CD4-positive, alpha-beta T cell treated with Interleukin-6 at 100 ng/mL for 8 hours (primary cell): ENCODE results near the gene SCN10A.

Experiments used
- DNase-seq: peaks from one replicate; pipeline ENCODE4 v3.0.0-alpha.2; 2020; ENCODE audit warnings: mixed read lengths, low spot score

Gene SCN10A

DNA sequence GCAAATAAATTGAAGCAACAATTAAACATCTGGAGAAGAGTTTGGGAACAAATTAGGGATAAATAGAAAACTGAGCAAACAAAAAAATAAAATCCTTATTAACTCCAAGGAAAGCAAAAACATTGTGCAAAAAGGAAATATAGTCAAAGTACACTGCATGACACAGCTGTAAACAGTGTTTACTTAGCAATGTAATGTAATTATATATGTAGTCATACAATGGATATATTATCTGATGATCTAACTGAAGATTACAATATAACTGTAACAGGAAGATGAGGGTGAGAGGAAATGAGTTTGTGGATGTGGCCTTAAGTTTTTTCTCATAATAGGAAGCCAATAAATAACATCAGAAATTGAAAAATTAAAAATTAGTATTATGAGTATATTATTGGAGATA lies 42.5 kb downstream of the SCN10A start:
- DNase-seq, result no peak

DNA sequence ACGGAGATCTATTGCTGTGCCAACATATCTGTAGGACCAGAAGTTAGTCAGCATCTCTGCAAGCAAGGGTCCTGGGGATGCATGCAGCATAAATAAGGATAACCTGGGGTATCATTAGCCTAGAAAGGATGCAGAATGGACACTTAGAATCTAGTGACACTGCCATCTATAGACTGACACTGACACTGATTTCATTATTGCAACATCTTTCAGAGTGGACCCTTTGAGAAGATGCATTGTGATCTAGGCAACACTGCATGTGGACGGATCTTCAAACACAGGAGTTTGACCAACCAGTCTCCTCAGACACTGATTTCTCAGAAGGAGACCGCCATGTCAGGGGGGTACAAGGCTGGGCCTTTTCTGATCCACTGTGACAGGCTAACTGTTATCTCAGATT lies 52.4 kb downstream of the SCN10A start:
- DNase-seq, result no peak

DNA sequence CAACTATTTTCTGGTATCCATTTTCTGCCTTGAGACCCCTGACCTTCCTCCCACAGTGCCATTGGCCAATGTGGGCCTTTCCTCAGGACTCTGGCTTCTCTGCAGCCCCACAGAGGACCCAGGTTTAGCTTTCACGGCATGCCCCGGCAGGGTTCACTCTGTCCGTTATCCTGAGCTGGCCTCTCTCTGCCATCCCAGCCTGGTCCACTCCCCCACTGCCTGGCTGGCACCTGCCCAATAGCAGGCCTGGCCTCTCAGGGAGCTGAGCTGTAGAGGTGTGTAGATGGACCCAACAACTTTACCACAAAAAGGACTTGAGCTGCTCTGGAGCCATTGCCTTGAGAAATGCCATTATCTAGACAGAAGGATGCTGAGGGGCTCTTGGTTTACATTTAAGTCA lies 57.5 kb downstream of the SCN10A start:
- no peak for DNase-seq

DNA sequence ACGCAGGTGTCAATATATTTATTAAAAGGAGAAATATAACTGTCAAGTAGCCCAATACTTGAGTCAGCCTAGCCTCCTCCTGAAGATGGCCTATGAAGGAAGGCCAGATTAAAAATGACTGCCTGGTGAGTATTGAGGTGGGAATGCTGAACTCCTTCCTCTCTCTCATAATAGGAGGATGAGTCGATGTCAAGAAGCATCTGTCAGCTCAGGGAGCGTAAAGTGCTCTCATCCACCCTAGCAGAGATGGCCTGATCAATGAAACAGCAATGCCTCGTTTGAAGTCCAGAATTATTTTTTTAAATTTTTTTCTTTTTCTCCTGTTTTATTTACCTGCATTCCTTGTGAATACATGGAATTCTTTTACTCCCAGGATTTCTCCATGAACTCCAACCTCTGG lies 58.3 kb downstream of the SCN10A start:
- no peak for DNase-seq

DNA sequence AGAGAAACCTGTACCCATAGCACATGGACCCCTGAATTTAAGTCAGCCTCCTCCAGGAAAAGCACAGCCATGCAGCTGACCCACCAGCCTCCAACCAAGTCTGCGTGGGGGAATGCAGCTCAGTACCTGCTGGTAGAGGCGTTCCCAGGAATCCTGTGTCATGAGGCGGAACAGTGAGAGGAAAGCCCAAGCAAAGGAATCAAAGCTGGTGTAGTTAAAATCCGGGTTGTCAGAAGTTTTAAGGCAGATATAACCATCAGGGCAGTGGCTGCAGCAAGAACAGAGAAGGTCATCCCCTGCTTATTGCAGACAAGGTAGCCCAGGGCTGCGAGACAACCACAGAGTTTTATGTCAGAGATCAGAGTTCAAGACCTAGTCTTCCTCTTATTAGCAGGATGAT lies 59.1 kb downstream of the SCN10A start:
- DNase-seq, result no peak

DNA sequence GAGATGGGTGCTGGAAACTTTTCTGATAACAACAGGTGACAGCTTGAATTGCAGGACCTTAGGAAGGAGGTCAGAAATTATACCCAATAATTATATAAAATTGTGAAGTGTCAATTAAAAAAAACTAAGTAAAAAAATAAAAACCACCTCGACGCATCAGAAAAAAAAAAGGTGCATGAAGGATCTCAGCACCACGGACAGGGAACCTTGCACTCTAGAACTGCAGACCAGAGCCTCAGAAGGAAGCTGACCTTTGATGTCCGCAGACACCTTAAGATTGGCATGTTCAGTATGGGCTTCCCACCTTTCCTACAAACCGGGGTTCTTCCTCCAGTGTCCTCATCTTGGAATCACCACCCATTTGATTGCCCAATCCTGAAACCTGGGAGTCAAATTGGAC lies 60.9 kb downstream of the SCN10A start:
- DNase-seq, result no peak

DNA sequence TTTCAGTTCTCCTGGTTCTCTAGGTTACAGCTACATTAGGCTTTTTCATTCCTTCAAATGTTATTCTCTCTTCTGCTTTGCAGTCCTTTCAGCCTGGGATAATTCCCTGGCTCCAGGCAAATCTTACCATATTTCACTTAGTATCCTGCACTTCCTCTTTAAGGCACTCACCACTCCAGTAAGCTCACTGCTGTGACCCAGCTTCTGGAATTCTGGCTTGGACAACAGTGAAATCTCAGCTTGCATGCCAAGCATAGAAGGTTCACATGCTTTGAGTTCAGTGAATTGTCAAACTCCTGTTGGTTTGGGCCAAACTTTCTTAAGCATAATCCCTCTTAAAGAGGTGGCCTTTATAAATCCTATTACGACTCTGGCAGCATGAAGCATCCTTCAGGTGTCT lies 69.4 kb downstream of the SCN10A start:
- DNase-seq, result no peak

DNA sequence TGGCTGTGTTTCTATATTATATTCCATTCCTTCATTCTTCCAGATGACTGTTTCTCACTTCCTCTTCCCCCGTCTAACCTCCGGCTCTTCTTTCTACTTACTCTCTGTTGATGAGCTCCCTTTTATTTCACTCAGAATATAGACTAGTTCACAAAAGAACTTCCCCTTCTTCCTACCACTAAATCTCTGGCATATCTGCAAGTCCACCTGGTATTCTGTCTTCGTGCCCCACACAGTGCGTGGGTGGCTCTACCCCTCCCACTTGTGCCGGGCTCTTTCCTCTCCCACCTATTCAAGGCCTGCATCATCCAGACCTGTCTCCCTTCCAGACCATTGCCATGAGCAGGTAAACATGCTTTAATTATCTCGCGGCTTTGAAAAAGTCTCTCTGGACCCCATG lies 73.0 kb downstream of the SCN10A start:
- DNase-seq, result no peak

DNA sequence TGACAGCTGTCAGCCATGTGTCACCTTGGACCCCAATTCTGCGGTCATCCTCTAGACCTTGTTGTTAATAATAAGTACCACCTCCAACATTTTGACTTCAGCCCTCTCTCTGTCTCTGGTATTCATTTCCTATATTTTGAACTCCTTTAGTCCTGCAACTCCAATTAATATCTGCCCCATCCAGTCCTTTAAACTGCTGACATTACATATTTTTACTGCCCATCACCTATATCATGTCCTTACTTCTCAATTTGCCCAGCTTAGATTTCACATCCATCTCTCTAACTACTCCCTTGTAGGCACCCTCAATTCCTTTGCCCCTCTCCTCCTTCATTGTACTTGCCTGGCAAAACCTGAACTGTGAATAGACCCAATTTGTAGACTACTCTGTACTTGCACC lies 73.5 kb downstream of the SCN10A start:
- DNase-seq, result no peak

DNA sequence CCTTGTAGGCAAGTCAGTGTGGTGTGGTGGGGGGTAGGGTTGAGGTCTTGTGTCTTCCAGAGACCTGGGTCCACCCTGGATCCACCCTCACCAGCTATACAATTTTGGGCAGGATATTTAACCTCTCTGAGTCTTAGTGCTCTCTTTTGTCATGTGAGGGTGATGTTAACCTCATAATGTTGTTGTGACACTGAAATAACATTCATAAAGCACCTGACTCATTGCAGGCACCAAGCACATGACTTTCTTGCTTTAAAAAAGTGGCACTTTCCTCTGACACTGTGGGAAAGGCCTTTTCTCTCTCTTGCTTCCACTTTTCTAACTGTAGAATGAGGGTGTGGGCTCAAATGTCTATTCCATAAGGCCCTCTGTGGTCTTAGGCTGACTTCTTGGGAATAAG lies 75.5 kb downstream of the SCN10A start:
- DNase-seq, result no peak

DNA sequence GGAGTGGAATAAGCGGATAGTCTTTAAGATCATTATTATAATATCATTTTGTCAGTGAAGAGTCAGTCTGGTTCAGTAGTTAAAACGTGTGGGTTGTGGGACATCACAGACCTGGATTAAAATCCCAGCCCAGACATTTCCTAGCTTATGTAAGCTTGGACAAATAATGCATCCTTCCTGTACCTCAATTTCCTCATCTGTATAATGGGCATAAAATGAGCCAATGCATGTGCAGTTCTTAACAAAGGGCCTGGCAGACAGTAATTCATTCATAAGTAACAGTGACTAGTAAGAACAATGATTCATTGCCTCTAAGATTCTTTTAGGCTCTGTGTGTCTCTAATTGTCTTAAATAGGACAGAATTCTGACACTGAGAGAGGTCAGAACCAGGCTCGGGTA lies 76.1 kb downstream of the SCN10A start:
- DNase-seq, result no peak

DNA sequence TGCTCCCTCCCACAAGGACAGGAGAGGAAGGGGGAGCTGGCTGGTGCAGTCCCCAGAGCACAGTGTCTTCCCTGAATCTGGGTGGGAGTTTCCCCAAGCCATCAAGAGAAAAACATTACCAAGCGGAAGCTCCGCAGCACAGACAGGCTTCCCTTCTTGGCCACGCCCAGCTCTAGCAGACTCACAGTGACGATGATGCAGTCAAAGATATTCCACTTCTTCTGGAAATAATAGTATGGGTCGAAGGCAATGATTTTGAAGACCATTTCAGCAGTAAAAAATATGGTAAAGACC lies 76.7 kb downstream of the SCN10A start:
- no peak for DNase-seq

DNA sequence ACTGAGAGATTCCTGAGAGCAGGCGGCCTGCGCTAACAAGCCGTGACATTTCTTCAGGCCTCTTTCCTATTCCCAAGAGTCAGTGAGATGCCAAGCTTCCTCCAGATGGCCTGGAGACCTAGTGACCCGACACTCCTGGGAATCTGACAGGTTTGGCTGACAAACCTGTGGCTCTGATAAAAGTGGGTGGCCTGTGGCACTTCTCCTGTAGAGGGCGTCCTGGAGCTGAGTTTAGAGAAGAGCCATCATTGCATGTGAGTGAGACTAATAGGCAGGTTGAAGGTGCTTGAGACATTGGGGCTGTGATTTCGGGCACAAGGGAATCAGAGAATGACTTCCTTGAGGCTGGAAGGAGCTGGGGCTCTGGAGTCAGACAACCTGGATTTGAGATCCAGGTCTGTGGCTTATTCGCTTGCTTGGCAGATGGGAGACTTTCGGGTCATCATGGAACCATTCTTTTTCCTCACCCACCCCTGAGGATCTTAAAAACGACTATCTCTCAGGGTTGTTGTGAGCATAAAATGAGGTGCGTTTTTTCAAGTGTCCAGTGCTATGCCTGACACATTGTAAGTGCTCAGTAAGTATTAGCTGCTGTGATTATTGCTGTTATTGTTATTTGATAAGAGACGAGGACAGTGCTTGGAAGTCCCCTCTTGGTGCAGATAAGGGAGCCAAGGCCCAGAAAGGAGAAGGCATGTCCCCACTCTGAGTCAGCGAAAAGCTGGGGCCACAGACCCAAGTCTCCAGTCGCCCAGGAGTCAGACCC lies 77.2 kb downstream of the SCN10A start:
- no peak for DNase-seq

DNA sequence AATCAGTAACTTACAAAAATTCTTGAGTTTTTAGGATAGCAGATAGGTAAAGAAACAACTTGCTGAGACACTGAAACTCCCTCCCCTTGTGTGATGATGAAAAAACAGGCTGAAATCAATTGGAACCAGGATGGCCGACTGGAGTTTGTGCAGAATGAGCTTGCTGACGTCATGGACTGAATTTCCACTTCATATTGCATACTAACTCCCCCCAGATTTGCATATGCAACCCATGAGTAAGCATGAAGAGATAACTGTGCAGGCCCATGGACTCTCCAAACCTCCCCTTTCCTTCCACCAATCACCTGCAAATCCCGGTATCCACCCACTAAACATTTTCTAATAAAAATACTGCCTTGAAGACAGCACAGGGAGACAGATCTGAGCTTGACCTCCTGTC lies 84.5 kb downstream of the SCN10A start:
- DNase-seq, result no peak

DNA sequence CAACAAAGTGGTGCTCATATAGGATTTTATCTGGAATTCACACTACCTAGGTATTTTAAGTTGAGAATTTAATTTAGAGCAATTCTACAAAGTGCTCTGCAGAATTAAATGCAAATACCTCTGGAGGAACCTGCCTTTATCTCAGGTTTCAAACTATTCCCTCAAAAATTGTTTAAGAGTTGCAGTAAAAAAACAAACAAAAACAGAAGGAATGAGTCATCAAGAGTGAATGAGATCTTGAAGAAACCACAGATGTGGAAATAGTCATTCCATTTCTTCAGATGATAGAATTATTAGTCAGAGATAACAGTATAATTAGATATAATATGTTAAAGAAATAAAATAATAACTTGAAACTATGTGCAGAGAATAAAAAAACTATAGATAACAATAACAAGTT lies 85.7 kb downstream of the SCN10A start:
- DNase-seq, result no peak

DNA sequence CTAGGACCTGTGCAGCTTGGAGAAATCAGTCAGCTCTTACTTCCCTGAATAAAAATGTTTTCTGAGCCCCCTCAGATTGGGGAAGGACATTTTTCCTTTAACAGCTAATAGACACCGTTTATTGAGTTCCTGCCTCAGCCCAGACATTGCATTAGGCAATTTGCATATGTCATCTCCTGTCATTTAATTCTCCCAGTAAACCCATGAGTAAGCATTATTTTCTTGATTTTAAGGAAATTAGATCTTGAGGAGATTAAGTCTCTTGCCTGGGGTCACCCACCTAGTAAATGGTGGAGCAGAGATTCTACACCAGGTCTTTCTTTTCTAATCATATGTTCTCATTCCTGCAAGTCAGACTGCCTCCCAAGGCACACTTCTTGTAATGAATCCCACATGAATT lies 88.0 kb downstream of the SCN10A start:
- no peak for DNase-seq

DNA sequence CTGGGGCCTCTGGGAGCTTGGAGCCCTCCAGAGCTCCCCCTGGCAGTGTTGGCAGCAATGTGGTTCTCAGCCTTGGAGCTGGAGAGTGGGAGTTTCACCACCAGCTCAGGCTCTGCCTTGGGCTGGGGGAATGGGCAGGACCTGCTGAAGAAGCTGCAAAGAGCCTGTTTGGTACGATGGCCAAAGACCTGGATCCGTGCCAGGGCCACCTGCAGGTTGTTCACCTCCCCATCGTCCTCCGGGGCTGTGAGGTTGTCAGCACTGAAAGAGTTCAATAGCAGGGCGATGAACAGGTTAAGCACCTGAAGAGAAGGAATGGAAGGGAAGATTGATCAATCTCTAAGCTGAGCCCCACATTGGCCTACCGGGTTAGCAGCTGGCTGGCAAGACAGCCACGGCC lies 89.3 kb downstream of the SCN10A start:
- DNase-seq, result no peak

DNA sequence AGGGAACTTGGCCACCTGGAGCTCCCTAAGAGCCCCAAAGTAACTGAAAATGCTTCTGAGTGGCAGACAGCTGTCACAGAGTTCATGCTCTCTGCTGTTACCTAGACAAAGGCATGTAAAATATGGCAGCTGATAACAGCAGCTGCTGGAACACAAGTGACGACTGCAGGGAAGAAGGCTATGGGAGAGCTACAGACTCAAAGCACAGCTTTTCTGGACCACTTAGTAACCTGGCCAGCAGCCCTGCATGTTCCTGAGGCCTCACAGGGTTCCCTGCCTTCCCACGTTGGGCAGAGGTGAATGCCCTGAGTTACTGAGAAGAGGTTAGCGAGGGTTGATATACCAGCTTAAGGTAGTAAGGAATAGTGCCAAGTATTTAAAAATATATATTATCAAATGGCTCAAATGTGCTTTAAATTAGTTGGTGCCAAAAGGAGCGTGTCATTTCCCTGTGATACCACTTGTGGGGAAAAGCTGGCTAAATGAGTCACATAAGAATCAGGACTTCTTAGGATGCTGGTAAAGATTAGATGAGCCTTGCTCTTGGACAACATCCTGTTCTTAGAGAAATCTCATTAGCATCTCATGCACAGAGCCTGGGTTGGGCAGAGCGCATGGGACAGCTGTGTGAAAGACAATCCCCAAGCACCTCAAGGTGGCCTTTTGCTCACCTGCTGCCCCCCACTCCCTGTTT lies 90.1 kb downstream of the SCN10A start:
- no peak for DNase-seq

DNA sequence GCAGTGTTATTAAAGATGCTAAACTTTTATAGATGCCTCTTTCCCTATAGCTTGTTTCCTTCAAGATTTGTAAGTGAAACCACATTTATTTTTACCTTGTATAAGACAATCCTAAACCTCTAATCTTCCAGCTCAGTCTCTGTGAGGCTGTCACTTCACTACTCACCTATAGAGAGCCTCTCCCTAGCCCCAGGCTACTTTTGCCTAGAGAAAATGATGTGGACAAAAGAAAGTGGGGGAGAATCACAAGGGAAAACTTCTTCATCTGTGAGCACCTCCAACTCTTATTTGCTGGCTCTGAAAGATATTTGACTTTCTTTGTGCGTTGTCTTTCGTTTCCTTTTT lies 91.7 kb downstream of the SCN10A start:
- no peak for DNase-seq

DNA sequence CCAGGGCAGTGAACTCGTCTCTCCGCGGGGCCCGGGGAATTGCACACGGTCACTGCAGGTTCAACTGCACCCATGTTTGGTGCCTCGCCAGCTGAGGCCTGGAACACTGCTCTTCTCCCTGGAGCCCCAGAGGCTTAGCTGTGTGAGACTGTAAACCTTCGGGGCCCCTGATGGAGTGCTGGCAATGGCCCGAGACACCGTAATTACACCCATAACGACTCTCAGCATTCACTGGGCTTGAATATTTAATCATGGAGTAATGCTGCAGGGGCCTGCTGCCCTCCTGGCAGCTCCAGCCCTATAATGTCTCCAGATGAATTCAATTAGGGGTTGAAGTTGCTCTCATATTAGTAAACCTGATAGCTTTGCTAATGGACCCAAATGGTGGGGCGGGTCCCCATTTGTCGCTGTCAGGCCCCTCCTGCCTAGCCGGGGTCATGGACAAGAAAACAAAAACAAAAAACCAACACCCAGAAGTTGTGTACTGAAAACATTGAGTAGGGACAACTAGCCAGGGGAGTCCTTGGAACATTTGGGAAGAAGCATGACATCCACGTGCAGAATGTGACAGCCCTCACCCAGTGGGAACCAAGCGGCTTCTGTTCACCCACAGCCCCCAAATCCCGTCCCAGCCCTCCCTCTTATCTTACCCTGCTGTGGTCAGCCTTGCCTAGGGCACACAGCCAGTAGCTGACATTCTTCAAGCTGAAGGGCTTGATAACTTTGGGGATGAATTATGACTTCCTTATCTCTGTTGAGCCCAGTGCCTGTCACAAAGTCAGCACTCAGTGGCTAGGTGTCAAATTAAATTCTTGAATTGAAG lies 92.2 kb downstream of the SCN10A start:
- DNase-seq, result no peak

DNA sequence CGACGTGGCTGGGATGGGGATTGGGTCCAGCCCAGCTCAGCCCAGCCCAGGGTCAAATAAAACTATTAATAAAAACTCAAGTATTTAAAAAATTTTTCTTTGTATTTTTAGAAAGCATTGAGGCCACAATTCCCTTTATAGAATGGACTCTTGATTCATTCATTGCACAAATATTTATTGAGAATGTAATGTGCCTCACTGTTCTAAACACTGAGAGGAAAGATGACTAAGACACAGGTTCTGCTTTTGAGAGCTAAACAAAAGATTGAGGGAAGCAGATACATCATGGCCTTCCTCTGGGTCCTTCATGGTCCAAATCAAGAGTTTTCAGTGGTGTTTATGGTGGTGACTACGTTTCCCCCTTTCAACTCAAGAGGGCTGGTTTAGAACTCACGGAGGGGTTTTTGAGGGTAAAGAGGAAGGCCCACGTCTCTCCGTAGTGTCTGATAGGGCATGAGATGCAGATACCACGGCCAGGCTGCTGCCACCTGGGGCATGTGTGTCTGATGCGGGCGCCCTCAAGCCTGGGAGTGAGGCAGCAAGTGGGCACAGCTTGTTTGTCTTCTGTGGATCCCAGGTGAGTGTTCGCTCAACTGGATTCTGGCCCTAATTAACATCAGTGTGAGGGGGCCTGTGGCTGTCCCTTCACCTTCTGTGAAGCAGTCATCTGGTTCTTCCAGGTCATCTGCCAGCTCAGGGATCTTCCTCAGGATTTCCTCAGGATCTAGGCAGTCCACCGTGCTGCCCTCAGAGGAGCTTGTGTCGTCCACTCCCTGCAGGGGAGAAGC lies 93.0 kb downstream of the SCN10A start:
- DNase-seq, result no peak

DNA sequence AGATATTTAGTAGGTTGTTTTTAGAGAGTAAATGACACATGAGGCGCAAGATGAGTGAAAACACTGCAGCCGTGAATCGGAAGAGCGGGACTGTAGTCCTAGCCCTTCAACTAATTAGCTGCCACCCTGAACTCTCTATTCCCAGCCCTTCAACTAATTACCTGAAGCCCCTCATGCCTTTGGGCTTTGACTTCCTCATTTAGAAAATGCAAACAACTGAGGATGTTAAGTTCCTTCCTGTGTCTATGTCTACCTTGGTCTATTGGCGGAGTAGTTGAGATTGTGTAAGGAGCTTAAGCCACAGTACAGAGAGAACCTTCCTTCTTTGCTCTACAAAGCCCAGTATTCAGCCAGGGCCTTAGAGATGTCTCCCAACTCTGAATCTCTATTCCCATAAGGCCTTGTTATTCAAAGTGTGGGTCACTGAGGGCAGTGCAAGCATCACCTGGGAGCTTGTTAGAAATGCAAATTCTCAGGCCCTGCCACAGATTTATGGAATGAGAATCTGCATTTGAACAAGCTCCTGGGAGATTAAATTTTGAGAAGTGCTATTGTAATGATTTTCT lies 94.7 kb downstream of the SCN10A start:
- DNase-seq, result no peak
